RPMI7951 (cell line): ENCODE measurements around the gene RNF144A. TPM values are rescaled to one million over a fixed set of nuclear protein-coding genes. Genes with fewer than 3 reads are reported as not detected.
A peak's percentile ranks its signal among the peaks of the same experiment; 100 is the strongest.

Experiments used
- DNase-seq: peaks from one replicate; pipeline ENCODE4 v3.0.0-alpha.2; 2012; ENCODE audit warnings: low read depth
- total RNA-seq: library from RNA; depleted of rRNA; stranded (reverse); fragments of >200 nt; shearing (Covaris generic); gene quantifications from 2 replicates; pipeline ENCODE4 v1.2.3, GENCODE V29; 2014

The RNF144A gene
- total RNA-seq, 1 experiment from 2014 or later, result 12.4 TPM

- no peak for DNase-seq
Measured at GRCh38 chr2:7022492-7023385, 105.5 kb downstream of the RNF144A start.

DNA sequence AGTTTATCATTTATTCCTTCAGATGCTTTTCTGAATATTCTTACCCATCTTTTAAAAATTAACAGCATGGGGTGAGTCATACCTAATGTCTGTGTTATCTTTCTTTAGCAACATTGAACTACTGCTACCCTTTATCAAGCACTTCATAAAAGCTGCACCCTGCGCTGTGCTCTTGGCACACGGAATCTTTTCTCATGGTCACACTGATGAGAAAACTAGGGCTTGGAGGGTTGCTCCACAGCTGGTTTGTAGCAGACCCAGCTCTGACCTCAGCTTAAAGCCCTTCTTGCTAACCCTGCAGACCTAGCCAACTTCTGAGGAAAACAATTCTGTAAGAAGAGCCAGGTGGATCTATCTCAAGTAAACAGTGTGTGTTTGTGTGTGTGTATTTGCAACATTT is 106.3 kb downstream of the RNF144A start:
- no peak for DNase-seq

DNA sequence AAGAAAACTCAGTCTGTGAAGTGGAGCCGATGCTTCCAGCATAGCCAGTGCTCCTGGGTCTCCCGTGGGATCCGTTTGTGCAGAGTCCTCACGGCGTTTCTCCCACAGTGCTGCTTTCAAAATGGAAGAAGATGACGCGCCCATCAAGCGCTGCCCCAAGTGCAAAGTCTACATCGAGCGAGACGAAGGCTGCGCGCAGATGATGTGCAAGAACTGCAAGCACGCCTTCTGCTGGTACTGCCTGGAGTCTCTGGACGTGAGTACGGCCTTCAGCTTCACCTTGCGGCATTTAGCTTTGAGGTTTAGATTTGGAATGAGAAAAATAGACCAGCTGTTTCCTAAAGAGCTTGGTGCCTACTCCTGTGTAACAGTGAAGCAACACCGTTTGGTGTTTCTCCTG is 107.0 kb downstream of the RNF144A start:
- DNase-seq, result no peak

DNA sequence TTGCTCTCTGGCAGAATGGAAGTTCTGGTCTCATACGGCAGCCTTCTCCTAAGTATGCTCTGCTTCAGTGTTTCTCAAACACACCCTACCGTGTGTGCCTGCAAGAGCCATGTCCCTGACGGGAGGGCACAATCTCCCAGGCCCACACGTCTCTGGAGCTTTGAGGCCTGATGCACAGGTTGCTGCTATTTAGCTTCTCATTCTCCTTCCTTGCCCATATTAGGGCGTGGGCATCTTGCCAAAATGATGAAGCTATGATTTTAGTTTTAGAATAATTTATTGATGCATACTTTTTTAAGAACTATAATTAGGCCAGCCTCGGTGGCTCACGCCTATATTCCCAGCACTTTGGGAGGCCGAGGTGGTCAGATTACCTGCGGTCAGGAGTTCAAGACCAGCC is 107.9 kb downstream of the RNF144A start:
- no peak for DNase-seq

DNA sequence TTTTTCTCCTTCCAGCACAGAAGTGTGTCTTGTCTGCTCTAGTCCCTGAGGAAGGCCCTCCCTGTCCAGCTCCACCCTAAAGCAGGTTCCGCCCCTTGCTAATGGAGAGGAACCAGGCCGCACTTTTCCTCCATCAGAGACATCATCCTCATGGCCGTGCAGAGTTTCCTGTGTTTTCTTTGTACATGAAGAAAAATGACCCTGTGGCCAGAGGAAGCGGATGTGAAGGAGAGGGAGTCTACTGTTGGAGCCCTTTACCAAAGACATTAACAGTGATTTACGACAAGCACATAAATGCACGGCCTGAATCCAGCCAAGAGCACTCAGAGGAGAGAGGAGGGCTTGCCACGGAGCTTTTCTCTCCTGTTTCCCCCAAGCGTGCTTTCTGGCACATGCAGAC is 109.5 kb downstream of the RNF144A start:
- DNase-seq, result no peak

DNA sequence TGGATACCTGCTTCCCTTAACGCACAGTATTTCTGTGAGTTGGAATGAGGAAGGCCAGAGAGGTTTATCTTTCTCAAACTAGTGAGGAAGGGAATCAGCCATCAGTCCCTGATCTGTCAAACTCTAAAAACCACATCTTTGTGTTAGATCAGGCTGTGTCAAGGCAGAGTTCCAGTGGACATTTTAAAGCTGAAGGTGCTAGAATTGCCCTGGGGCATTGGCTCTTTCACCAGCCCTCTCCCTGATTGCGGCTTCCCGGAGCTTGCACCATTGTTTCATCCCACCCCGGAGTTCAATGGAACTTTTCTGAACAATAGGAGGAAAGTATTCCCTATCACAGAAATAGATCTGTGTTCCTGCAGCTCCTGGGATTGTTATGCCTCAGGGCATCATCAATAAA is 110.2 kb downstream of the RNF144A start:
- peak; percentile 34 for DNase-seq

DNA sequence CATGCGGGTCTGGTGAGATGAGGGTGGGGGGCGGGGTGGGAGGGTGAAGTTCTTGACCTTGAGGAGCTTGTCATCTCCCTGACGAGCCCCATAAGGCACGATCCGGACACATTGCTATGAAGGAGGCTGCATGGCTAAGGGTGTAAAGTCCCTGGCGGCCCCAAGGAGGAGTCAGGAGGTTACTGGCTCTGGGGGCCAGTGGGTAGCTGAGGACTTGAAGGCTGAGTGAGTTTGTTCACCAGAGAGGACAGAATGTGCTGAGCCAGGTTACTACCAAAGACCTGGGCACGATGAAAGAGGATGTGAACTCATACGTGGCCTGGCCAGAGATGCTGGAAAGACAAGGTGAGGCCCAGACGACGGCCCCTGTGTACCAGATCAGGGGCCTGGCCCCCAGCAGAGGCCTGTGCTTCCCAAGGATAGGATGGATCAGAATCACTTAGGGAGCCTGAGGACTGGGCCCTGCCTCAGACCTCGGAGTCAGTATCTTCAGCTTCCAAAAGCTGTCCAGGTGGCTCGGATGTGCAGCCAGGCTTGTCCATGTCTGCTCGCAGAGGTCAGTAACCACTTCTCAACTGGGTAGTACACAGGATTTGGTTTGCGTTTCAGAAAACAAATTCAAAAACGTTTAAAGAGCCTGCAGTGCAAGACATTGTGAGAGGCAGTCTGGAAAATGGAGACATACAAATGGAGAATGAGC is 110.9 kb downstream of the RNF144A start:
- DNase-seq, result no peak

GRCh38 chr2:7028846-7029245 is 111.6 kb downstream of the RNF144A start:
- no peak for DNase-seq

DNA sequence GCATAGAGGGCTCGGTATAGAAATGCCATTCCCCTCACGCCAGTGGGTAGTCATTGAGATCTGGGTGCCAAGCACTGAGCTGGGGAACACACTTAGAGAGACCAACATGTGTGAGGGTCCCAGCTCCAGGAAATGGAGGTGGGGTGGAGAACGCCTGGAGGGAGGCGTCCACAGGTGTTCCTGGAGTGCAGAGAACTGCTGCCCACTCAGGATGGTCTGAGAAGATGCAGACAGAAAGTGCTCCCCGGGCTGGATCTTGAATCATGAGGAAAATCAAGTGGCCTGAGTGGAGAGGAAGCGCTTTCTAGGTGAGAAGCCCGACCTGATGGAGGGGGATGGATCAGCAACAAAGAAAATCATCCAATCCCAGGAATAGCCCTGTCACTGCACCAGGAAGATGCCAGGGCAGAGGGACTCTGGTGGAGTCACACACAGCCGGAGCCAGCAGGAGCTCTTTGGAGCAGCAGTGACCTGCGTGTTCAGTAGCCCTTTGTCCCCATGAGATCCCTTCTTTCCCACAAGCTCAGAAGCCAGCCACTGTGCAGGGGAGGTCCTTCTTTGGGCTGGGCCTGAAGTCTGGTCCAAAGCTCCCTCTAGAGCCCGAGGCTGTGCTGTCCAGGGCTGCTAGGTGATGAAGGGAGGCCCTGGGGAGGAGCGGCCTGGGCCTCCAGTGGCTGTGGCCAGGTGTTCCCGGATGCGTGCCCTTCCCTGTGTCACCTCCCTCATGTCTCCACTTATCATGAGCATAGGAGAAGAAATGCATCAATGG is 112.3 kb downstream of the RNF144A start:
- DNase-seq, result no peak

DNA sequence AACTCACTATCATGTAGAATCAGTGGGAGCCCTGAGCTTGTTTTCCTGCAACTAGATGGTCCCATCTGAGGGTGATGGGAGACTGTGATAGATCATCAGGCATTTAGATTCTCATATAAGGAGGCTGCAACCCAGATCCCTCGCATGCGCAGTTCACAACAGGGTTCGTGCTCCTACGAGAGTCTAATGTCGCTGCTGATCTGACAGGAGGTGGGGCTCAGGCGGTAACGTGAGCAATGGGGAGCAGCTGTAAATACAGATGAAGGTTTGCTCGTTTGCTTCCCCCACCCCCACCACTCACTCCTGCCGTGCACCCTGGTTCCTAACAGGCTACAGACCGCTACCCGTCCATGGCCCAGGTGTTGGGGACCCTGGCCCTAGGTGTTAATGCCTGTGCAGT is 113.6 kb downstream of the RNF144A start:
- DNase-seq, result no peak

GRCh38 chr2:7031547-7032245 is 114.5 kb downstream of the RNF144A start:
- no peak for DNase-seq

GRCh38 chr2:7032371-7032770 is 115.2 kb downstream of the RNF144A start:
- DNase-seq, result no peak

- no peak for DNase-seq
Measured at GRCh38 chr2:7033136-7033960, 116.1 kb downstream of the RNF144A start.

- peak; percentile 15 for DNase-seq
Measured at GRCh38 chr2:7034303-7034702, 117.1 kb downstream of the RNF144A start.

DNA sequence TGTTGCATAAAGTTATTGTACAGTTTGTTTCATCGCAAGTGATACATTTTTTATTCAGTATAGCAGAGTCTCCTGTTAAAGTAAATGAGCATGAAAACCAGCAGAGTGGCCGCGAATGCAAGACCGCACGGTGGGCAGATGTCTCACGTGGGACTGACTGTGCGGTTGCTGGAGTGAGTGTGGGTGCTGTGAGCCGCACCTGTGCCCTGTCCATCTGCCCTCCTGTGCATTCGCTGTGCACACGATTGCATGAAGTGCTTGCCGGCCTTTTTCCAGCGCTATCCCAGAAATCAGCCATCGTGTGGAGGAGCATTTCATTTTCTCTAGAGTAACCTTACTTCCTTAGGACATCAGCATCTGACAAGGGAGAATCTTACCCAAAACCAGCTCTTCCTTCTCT is 118.7 kb downstream of the RNF144A start:
- DNase-seq, result no peak

DNA sequence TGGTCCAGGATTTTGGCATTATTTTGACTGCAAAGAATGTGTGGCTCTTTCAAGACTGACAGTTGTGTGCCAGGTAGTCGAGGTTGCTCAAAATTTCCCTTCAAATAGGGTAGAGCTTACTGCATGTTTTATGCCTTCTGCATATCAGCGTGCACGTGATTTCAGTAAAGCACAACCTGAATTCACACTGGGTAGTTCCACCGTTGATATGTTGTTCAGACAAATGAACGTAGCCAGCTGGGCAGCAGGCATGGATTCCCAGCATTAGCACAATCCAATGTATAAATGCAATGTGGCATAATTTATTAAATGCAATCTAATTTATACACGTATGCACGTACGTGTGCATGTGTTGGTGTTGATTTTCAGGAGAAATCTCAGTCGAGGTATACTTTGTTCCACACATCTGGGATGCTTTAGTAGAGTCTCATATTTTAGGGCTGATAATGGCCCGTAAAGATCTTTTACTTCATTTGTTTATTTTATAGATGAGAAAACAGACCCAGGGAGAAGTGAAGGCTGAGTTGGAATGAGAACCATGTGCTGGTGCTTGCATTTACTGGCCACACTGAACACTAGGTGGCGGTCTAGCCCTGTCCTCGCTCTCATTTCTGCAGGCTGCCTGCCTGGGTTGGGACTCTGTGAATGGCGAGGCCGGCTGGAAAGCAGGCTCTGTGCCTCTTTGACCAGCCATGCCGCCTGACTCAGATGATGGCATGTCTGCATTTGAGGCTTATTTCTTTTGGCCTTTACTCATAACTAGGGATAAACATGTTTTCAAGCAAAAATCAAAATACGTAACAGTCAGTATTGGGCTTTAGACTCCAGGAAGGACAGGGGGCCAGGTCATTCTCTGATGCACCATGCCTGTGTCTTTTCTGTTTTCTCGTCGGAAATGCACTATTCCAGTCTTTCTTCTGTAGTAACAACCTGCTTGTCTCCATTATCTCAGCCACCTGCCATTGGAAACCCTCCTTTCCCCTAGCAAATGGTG is 120.4 kb downstream of the RNF144A start:
- peak; percentile 51 for DNase-seq

- DNase-seq, result no peak
Measured at GRCh38 chr2:7040547-7040946, 123.3 kb downstream of the RNF144A start.

DNA sequence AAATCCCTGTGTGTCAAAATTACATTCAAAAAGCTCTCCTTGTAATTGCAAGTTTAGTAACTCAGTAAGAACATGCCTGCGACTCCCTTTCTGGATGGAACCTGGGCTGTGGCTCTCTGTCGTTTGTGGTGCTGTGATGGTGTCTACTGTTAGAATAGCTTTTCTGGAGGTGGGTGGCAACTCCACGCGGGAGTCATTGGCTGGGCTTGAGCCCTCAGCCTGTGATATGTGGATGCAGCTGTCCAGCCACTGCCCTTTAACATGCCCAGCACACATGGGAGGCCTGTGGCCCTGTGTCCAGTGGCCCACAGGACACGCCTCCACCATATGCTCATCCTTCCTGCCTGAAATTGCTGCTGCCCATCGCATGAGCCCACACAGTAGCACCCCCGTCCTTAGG is 124.2 kb downstream of the RNF144A start:
- DNase-seq, result no peak

- no peak for DNase-seq
Measured at GRCh38 chr2:7043690-7044089, 126.5 kb downstream of the RNF144A start.
